HG03354 (cell line): ENCODE data around the gene ITGA1.
"Not testable (repeated sequence)": the region's sequence is repeated elsewhere in the genome, so short reads cannot be mapped to it uniquely, and the experiment has no call there.

ENCODE experiments used
- ATAC-seq: cut with Tn5 transposase; IDR thresholded peaks from one replicate; pipeline ENCODE4 v1.9.1; 2021; ENCODE audit warnings: mild to moderate bottlenecking; ENCODE audit not compliant: unreplicated experiment, poor library complexity, severe bottlenecking

The ITGA1 gene

GRCh38 chr5:52849544-52849943 lies 61.8 kb downstream of the ITGA1 start:
- ATAC-seq, result no peak

- ATAC-seq, result no peak
These were observed 65.9 kb downstream of the ITGA1 start for GRCh38 chr5:52853650-52854049.

- ATAC-seq, result no peak
These were observed 66.6 kb downstream of the ITGA1 start for GRCh38 chr5:52854301-52854700.

GRCh38 chr5:52854949-52855348 lies 67.2 kb downstream of the ITGA1 start:
- no peak for ATAC-seq

GRCh38 chr5:52856564-52856963 lies 68.8 kb downstream of the ITGA1 start:
- ATAC-seq, result peak; percentile 97

- ATAC-seq, result no peak
These were observed 71.9 kb downstream of the ITGA1 start for GRCh38 chr5:52859628-52860027.

- ATAC-seq, result no peak
These were observed 73.7 kb downstream of the ITGA1 start for GRCh38 chr5:52861368-52861767.

GRCh38 chr5:52863715-52864290 lies 76.1 kb downstream of the ITGA1 start:
- ATAC-seq, result no peak

- no peak for ATAC-seq
These were observed 76.7 kb downstream of the ITGA1 start for GRCh38 chr5:52864371-52864770.

- ATAC-seq, result no peak
These were observed 77.2 kb downstream of the ITGA1 start for GRCh38 chr5:52864884-52865283.

GRCh38 chr5:52865991-52866390 lies 78.3 kb downstream of the ITGA1 start:
- ATAC-seq, result not testable (repeated sequence)

- ATAC-seq, result no peak
These were observed 80.1 kb downstream of the ITGA1 start for GRCh38 chr5:52867809-52868208.

GRCh38 chr5:52868417-52868816 lies 80.7 kb downstream of the ITGA1 start:
- no peak for ATAC-seq

GRCh38 chr5:52869391-52869790 lies 81.7 kb downstream of the ITGA1 start:
- ATAC-seq, result no peak

- no peak for ATAC-seq
These were observed 82.7 kb downstream of the ITGA1 start for GRCh38 chr5:52870448-52870847.

GRCh38 chr5:52875827-52876226 lies 88.1 kb downstream of the ITGA1 start:
- no peak for ATAC-seq

- ATAC-seq, result no peak
These were observed 88.7 kb downstream of the ITGA1 start for GRCh38 chr5:52876456-52876855.

- ATAC-seq, result no peak
These were observed 90.9 kb downstream of the ITGA1 start for GRCh38 chr5:52878656-52879055.

- ATAC-seq, result no peak
These were observed 92.8 kb downstream of the ITGA1 start for GRCh38 chr5:52880541-52880940.

GRCh38 chr5:52881468-52881867 lies 93.8 kb downstream of the ITGA1 start:
- ATAC-seq, result no peak

GRCh38 chr5:52883110-52883509 lies 95.4 kb downstream of the ITGA1 start:
- ATAC-seq, result no peak

- no peak for ATAC-seq
These were observed 96.7 kb downstream of the ITGA1 start for GRCh38 chr5:52884453-52884852.
